Fibroblast of the conjunctiva (primary cell): ENCODE data around the gene ZG16B.

ENCODE experiments used
- DNase-seq: peaks from one replicate; pipeline ENCODE4 v3.0.0-alpha.2; 2010; ENCODE audit warnings: low read depth

ZG16B gene

DNA sequence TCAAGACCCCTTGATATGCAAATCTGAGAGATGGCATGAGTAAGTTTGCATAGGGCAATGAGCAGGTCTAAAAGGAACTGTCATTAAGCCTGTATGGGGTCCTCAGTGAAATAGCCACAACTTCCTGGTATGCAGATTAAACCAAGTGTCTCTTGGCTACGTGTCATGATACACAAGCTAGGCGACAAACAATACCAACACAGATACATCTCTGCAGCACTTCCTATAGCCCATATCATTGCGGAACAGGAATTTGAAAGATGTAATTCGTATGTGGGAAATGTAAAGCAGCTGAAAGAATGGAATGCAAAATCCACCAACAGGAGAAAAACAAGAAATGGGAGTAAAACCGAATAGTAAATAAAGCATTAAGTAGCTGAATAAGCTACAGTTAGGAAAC, 15.0 kb downstream of the ZG16B start:
- DNase-seq: no peak

DNA sequence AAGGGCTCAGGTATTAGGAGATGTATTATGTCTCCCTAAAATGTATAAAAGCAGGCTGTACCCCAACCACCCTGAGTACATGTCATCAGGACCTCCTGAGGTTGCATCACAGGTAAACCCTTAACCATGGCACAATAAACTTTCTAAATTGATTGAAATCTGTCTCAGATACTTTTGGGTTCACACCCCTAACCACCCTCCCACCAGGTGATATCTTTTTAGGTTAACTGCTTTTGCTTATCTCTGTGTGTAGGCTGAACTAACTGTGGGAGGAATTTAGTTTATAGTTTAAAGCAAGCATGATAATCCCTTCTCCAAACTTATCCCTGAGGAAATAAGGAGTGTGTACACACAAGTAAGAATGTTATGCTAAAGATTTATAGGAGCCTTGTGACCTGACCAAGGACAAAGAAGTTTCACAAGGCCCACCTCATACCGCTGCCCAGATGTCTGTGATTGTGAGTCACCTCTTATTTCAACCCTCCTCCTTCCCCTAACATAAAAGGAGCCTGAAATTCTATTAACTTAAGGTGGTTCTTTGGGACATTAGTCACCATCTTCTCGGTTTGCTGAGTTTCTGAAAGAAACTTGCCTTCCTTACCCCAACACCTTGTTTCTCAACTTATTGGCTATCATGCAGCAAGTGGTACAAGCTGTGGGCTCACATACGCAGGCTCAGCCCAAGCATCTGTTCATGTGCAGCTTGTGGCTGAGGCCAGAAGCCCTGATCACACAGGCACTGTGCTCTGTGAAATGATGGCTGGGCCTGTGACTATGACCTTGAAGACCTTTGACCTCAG, 16.6 kb downstream of the ZG16B start:
- DNase-seq: no peak

DNA sequence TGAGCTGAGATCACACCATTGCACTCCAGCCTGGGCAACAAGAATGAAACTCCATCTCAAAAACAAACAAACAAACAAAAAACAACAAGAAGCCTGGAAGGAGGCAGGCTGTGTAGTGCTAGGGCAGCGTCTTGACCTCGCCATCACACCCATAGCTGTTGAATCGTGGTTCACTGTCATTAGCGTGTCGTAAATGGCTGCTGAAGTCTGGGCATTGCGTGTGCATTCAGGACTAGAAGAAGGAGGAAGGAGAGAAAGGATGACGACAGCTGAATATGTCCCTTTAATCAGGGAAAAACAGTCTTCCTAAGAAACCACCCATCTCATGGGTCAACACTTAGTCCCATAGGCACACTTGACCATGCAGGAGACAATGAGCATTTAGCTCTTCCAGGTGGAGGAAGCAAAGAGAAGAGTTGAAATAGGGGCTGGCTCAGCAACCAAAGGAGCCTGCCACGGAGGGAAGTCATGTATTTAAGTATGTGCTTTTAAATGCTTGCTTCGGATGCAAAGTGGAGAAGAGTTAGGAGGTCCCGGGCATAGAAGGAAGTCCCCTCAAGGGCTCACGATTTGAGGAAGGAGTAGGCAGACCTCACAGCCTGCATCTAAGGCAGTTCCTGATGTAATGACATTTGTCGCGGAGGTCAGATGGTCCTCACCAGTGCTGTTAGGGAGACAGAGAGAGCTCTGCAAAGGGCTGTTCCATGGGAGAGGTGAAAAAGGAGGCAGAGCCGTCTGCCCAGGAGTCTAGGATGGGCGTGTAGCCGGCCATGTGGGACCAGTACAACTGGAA, 19.0 kb downstream of the ZG16B start:
- DNase-seq: no peak

DNA sequence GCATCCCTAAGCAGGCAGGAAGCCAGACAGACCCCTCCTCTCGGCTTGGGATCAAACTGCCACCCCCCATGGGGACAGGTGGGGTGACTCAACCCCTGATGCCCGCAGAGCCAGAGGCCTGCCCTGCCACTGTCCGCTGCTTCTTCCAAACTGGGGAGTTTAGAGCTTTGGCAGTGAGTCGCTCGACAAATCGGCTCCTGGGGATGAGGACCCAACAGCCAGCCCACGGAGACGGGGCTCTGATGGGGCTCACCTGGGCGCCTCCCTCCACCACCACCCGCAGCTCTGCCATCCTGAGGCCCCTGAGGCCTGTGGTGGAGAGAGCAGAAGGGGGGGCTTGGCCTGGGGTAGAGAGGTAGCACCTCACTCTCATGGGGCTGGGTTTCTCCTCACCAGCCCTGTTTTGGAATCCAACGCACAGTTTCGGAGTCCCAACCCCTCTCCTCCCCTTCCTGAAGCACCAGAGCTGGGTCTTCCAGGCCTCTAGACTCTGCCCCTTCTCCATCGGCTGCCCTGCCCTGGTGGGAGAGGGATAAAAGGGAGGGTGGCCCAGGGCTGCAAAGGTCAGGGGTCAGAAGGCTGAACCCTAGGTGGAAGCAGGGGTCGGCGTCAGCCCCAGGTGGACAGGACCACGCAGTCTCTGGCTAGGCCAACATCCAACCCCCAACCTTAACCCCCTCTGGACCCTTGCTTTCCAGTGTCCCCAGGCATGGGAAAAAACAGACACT, 22.1 kb downstream of the ZG16B start:
- DNase-seq: no peak

DNA sequence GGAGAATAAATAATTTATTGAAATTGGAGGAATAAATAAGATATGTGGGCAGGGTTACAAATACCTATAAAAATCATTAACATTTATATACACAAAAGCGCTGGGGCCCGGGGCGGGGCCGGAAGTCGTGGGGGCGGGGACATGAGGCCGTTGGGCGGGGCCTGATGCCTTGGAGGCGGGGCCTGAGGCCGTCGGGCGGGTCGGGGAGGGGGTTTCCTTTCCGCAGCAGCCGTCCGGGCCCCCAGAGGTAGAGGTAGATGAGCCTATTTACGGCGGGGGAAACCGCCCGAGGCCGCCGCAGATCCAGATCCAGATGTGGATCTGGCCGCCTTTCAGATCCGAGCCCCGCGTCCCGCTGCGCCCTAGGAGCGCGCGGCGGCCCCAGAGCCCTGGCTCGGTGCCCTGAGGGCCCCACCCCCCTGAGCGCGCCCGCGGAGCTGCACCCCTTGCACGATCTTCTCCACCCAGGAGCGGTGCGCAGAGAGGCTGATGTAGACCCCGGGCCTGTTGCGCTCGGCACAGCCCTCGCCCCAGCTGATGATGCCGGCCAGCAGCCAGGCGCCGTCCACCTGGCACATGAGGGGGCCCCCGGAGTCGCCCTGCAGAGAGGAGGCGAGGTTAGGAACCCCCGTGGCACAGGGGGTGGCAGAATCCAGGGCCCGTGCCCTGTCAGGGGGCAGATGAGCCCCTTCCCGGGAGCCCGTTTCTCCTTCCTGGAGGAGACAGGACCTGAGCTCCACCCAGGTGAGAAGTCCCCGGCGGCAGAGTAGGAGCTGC, 22.8 kb downstream of the ZG16B start:
- DNase-seq: no peak

- no peak for DNase-seq
Observed at GRCh38 chr16:2853531-2854073, 23.5 kb downstream of the ZG16B start.

- DNase-seq: no peak
Observed at GRCh38 chr16:2854700-2855309, 24.7 kb downstream of the ZG16B start.

DNA sequence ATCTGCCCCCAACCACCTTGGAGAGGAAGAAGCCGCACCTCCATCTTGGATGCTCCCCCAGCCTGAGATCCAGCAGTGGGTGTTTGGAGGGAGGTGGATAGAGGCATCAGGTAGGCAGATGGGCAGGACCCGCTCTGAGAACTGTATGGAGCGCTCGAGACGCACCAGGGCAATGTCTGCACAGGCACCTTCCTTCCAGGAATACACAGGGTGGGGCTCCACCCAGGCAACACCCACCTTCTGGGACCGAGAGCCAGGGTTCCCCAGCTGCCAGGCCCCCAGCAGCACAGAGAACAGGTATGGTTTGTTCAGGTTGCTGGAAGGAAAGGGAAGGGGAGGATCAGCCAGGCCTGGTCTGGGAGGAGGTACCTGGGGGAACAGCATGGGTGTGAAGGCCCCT, 25.4 kb downstream of the ZG16B start:
- DNase-seq: no peak

- DNase-seq: no peak
Observed at GRCh38 chr16:2856061-2856670, 26.1 kb downstream of the ZG16B start.

GRCh38 chr16:2856686-2857450, 26.8 kb downstream of the ZG16B start:
- DNase-seq: no peak

DNA sequence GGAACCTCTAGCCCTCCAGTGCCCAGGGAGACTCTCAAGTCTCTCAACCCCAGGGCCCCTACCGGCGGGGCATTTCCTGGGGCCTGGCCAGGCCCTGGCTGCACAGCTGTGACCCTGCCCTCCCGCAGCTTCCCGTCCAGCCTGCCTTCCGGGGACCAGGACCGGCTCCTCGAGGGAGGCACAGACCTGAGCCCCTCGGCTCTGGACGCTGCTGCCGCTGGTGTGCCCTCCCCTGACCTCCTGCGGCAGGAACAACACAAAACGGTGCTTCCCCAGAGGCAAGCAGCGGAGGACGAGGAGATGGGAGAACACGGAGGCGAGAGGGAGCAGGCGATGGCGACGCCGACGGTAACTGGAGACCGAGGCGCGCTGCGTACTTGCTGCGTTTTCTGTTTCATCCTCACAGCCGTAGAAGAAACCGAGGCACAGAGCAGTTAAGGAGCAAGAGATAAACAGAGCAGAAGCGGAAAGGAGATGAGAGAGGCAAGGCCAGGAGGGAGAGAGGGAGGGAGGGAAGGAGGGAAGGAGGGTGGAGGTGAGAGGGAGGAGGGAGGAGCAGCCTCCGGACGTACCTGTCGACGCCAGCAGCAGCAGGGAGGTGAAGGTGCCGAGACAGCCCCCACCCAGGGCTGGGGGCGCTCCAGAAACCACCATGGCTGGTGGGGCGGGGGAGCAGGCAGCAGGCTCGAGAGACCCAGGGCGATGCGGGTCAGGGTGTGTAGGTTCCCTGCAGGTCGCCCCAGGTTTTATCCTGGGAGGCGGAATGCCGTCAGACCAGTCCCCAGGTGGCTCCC, 27.5 kb downstream of the ZG16B start, which contains the start of gene PRSS22:
TSS of gene PRSS22 (minus strand) at position 720 of the 794 bp plus-strand sequence. CDS start at position 654, 66 bp downstream.
- no peak for DNase-seq

DNA sequence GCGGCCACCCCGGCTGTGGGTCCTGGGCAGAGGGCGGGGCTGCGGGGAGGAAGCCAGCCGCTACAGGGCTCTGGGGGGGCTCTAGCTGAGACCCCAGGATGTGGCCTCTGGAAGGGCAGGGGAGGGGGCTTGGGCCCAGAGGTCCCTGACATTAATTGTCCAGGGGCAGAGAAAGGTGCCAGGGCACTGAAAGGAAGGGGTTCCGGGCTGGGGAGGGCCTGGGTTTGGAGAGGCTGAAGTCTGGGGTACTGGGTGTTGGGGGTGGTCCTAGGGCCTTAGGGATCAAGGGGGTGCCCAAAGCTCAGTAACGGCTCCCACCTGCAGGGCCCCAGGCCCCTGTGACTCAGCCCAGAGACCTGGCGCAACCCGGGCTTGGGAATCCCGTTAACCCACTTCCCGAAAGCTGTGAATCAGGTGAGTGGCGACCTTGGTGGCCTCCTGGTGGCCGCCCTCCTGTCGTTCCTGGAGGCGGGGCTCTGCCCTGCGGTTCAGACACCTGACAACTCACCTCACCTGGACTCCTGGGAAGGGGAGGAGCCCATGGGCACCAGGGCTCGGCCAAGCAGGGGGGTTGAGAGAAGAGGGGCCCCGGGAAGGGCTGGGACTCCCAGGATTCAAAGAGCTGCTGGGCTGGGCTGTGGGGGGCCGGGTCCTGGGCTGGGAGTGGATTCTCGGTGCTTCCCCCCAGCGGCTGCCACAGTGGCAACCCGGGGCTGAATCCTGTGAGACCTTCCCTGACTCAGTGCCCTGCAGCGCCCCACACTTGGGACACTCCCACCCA, 28.3 kb downstream of the ZG16B start:
- DNase-seq: no peak

- DNase-seq: no peak
Observed at GRCh38 chr16:2859686-2860265, 29.7 kb downstream of the ZG16B start.

GRCh38 chr16:2860826-2861567, 30.9 kb downstream of the ZG16B start:
- DNase-seq: no peak

DNA sequence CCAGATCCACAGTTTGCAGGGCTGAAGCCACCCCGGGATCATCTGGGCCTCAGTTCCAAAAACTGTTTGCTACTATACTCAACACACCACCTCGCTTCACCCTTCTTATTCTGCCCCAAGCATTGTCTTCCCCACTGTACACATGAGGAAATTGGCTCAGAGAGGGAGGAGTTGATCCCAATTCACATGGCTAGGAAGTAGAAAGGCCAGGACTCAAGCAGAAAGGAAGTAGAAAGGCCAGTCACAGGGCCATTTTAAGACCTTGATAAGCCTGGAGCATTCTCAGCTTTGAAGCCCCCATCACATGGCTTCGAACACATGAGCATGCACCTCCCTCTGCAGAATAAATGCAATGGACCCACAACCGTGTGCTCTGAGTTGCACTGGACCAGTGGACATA, 35.5 kb downstream of the ZG16B start:
- no peak for DNase-seq

DNA sequence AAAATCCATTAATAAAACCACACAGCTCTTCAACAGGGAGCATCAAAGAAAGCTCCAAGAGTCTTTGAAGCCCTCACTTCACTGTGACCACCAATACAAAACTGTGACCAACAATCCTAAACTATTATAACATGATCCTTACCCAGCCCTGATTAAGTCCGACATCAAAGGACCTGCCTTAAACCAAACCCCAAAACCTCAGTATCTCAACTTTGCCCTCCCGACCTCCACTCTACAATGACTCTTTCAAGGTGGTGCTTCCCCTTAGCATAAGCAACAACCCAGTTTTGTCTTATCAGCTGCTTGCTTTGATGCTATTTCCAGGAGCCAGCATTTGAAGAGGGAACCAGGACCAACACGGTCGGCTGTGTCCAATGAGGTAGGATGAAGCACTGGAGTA, 36.3 kb downstream of the ZG16B start:
- no peak for DNase-seq

- DNase-seq: no peak
Observed at GRCh38 chr16:2867661-2867986, 37.5 kb downstream of the ZG16B start.
